Adrenal gland (tissue), 12 donors: Measurements from ENCODE around the gene NKPD1. TPM values are rescaled to one million over a fixed set of nuclear protein-coding genes. Genes with fewer than 3 reads are reported as not detected.

Source experiments
- DNase-seq, 7 donors: peaks; one replicate each; pipeline ENCODE4 v3.0.0-alpha.2; 2019 to 2020
- H3K27ac ChIP-seq, 5 donors: fragments of 200-600 bp; sonication (generic) in 4 of 5; 1 replicate in 3 of 5; 2 replicates in 2 of 5; pipeline versions ENCODE4 v1.5.1 to v1.8.0; 2016 to 2020; ENCODE audit warnings: mild to moderate bottlenecking in 1 of 5
- H3K27me3 ChIP-seq: fragments of 200-600 bp; 2 replicates; pipeline ENCODE4 v1.8.0; 2021
- H3K36me3 ChIP-seq, 2 donors: fragments of 200-600 bp; replicated peaks in 1 of 2; 1 replicate in 1 of 2; 2 replicates in 1 of 2; pipeline versions ENCODE4 v1.5.1 to v1.8.0; 2018 to 2022
- H3K4me1 ChIP-seq, 2 donors: fragments of 200-600 bp; replicated peaks in 1 of 2; 1 replicate in 1 of 2; 2 replicates in 1 of 2; pipeline versions ENCODE4 v1.5.1 to v1.8.0; 2018 to 2021
- H3K4me3 ChIP-seq, 4 donors: fragments of 200-600 bp; sonication (generic) in 3 of 4; one replicate each; pipeline ENCODE4 v1.5.1; 2016 to 2018
- H3K9me3 ChIP-seq, 3 donors: fragments of 200-600 bp; sonication (generic) in 1 of 3; replicated peaks in 1 of 3; 1 replicate in 2 of 3; 2 replicates in 1 of 3; pipeline versions ENCODE4 v1.5.1 to v1.8.0; 2016 to 2021
- POLR2A ChIP-seq, 2 donors: fragments of 450-650 bp; IDR thresholded peaks; one replicate each; pipeline ENCODE4 v1.6.1; 2017; ENCODE audit warnings: antibody characterized with exemption in 2 of 2, mild to moderate bottlenecking in 2 of 2, moderate library complexity in 1 of 2
- WGBS, 4 donors: extraction: QIAGEN DNeasy Blood & Tissue Kit in 2 of 4; methylation state at CpG; one replicate each; pipeline versions ENCODE4 v1.1.5 to v1.1.7; 2013 to 2017; 5-methylcytosine and 5-hydroxymethylcytosine counted together
- intact Hi-C, 2 donors: fragments of 100-400 bp; cut with DNase I; formaldehyde crosslinking; loops; one replicate each; pipeline versions ENCODE4 v1.14.1 to v1.15.0; 2022 to 2023
- polyA plus RNA-seq, 3 donors: library from polyadenylated mRNA; stranded (reverse); fragments of 200-250 nt in 2 of 3; fragments of 350-450 nt in 1 of 3; fragmentation: Illumina TruSeq in 1 of 3; extraction: RNeasy Lipid Tissue Mini Kit (QIAGEN cat#74804) in 1 of 3; gene quantifications; one replicate each; pipeline ENCODE4 v1.2.3, GENCODE V29; 2013 to 2014
- total RNA-seq, 9 donors: library from RNA; depleted of rRNA in 4 of 9; stranded (reverse); fragments of >200 nt in 4 of 9; fragments of 120-200 nt in 1 of 9; fragmentation: NEBNext Ultra II Directional in 1 of 9; extraction: Animal tissue kit (Norgen Biotek cat#: 25700) in 1 of 9; gene quantifications; one replicate each; pipeline versions ENCODE4 v1.1.0 to v1.2.4, GENCODE V29; 2013 to 2023
- TF ChIP-seq, protein P1 (sequence below), 6 experiments: fragments of 450-650 bp in 4 of 6; fragments of 200-600 bp in 2 of 6; sonication (generic) in 1 of 6; IDR thresholded peaks; 1 replicate in 5 of 6; 2 replicates in 1 of 6; pipeline versions ENCODE4 v1.5.1 to v1.8.0; 2016 to 2021; ENCODE audit warnings: antibody characterized with exemption in 6 of 6, mild to moderate bottlenecking in 2 of 6, moderate library complexity in 1 of 6
- donor health status: healthy with polysubstance abuse.
- donor health status: Bipolar disorder and iron deficiency.
- donor health status: DM: yes; HTN: yes; CAD: no.
- donor health status: DM: no; HTN: no; CAD: no.
- donor health status: DM: no; HTN: no; CAD: no.
- donor health status: DM: yes; HTN: yes; CAD: no.

NKPD1 gene
- total and polyA plus RNA-seq, 12 donors: 0.06 to 1.1 (median 0.25) TPM; not detected in 2

DNA sequence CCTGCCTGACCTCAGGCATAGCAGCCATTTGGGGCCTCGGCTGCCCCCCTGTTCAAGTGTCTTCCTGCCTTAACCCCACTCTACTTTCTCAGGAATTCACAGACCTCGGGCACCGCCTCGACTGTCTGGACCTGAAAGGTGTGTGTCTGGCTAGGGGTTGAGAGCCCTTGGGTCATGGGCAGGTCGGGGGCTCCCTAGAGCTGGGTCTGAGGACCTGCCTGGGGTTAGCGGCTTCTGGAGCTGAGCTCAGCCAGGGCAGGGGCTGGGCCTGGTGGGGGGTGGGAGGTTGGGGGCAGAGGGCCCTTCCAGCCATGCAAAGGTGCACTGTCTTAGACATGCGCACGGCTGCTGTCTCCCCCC, 20.7 kb downstream of the NKPD1 start:
- no peak for DNase-seq
- intact Hi-C loops: loop anchor here in 1 of 2 donors (5.0 kb wide), 1 partner anchor 78 kb away; no protein-coding TSS in a partner anchor
- 89 to 100% (median 92%) methylated on average over 3 to 8 of the region's 8 CpGs for WGBS, 4 donors
- Histone ChIP-seq H3K27ac (no peak overlapping the region), H3K9me3 (no peaks in the 10 kb centered on the region), H3K27me3 (no peaks in the 10 kb centered on the region), H3K4me1 (peaks cover 23 to 41% of the 10 kb centered on the region in 2 donors), H3K4me3 (no peak overlapping the region), H3K36me3 (peaks cover 0 to 27% of the 10 kb centered on the region in 2 donors)
- TF ChIP-seq, protein P1, sequence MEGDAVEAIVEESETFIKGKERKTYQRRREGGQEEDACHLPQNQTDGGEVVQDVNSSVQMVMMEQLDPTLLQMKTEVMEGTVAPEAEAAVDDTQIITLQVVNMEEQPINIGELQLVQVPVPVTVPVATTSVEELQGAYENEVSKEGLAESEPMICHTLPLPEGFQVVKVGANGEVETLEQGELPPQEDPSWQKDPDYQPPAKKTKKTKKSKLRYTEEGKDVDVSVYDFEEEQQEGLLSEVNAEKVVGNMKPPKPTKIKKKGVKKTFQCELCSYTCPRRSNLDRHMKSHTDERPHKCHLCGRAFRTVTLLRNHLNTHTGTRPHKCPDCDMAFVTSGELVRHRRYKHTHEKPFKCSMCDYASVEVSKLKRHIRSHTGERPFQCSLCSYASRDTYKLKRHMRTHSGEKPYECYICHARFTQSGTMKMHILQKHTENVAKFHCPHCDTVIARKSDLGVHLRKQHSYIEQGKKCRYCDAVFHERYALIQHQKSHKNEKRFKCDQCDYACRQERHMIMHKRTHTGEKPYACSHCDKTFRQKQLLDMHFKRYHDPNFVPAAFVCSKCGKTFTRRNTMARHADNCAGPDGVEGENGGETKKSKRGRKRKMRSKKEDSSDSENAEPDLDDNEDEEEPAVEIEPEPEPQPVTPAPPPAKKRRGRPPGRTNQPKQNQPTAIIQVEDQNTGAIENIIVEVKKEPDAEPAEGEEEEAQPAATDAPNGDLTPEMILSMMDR (IDR thresholded peaks at IDR 0.05): no peak
- no peak for TF ChIP-seq POLR2A (IDR thresholded peaks at IDR 0.05)

GRCh38 chr19:45139286-45140143, 21.3 kb downstream of the NKPD1 start:
- no peak for TF ChIP-seq POLR2A (IDR thresholded peaks at IDR 0.05)
- intact Hi-C loops: loop anchor here in 1 of 2 donors (5.0 kb wide), 1 partner anchor 77 kb away; no protein-coding TSS in a partner anchor
- peaks cover 23 to 41% of the 10 kb centered on the region in 2 donors for H3K4me1 ChIP-seq
- WGBS, 4 donors: 89 to 94% (median 91%) methylated on average over 13 to 24 of the region's 24 CpGs
- no peaks in the 10 kb centered on the region for H3K9me3 ChIP-seq
- no peak overlapping the region for H3K27ac ChIP-seq
- no peaks in the 10 kb centered on the region for H3K27me3 ChIP-seq
- H3K36me3 ChIP-seq: peaks cover 0 to 22% of the 10 kb centered on the region in 2 donors
- H3K4me3 ChIP-seq: no peak overlapping the region
- no peak for DNase-seq

DNA sequence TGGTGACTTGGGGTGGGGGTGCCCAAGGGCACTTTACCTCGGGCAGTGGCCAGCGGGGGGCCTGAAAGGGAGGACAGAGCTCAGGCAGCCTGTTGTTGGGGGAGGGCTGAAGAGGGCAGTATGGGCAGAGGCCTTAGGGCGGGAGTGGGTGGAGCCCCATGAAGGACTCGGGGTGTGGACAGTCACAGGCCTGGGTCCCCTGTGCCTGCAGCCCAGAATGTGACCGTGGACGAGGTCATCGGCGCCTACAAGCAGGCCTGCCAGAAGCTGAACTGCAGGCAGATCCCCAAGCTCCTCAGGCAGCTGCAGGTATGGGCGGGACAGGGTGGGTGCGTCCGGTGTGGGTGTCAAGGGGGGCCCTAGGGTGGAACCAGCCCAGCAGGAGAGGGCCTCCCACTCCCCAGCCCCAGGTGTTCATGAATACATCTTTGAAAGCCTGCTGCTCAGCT, 22.5 kb downstream of the NKPD1 start:
- WGBS, 4 donors: 46 to 60% (median 55%) methylated on average over 9 to 11 of the region's 11 CpGs
- Histone ChIP-seq H3K9me3 (no peaks in the 10 kb centered on the region), H3K4me3 (no peak overlapping the region), H3K4me1 (peaks cover 23 to 36% of the 10 kb centered on the region in 2 donors), H3K36me3 (peaks cover 0 to 22% of the 10 kb centered on the region in 2 donors), H3K27me3 (no peaks in the 10 kb centered on the region), H3K27ac (peak overlapping the region in 3 of 5 donors; percentile 56 to 79 (median 59))
- intact Hi-C loops: no loop called here
- peak; percentile 66 to 88 (median 82) for DNase-seq
- TF ChIP-seq, protein P1 (IDR thresholded peaks at IDR 0.05): no peak
- peak in 1 of 2 donors; percentile 38 for TF ChIP-seq POLR2A (IDR thresholded peaks at IDR 0.05)

- DNase-seq: no peak
- WGBS, 4 donors: 79 to 93% (median 86%) methylated on average over 14 to 17 of the region's 17 CpGs
- intact Hi-C loops: no loop called here
- Histone ChIP-seq H3K4me3 (no peak overlapping the region), H3K36me3 (peaks cover 0 to 17% of the 10 kb centered on the region in 2 donors), H3K9me3 (no peaks in the 10 kb centered on the region), H3K27ac (peak overlapping the region in 3 of 5 donors; percentile 56 to 67 (median 59)), H3K4me1 (peaks cover 17 to 26% of the 10 kb centered on the region in 2 donors), H3K27me3 (no peaks in the 10 kb centered on the region)
- TF ChIP-seq, protein P1 (IDR thresholded peaks at IDR 0.05): no peak
- TF ChIP-seq POLR2A (IDR thresholded peaks at IDR 0.05): no peak
These were observed 23.5 kb downstream of the NKPD1 start for GRCh38 chr19:45137179-45137761.
